Activated CD8-positive, alpha-beta T cell treated with anti-CD3 and anti-CD28 coated beads for 36 hours (primary cell): Measurements from ENCODE around the gene USP4. TPM values are rescaled to one million over a fixed set of nuclear protein-coding genes. Genes with fewer than 3 reads are reported as not detected.

Source experiments
- ATAC-seq: fragments of 200-7000 bp; cut with Tn5 transposase; one replicate; pipeline ENCODE4 v1.10.0; 2021; ENCODE audit warnings: mild to moderate bottlenecking, moderate library complexity
- CTCF ChIA-PET: fragments of 350-600 bp; sonication (Branson Sonifier 250); formaldehyde crosslinking; loops from one replicate; lab custom pipeline; 2021; ENCODE audit warnings: antibody characterized with exemption; lab: Charles Lee
- POLR2A ChIA-PET: fragments of 350-600 bp; sonication (Branson Sonifier 250); formaldehyde crosslinking; loops from one replicate; lab custom pipeline; 2021; ENCODE audit warnings: antibody characterized with exemption; lab: Charles Lee
- DNase-seq: peaks from one replicate; pipeline ENCODE4 v3.0.0-alpha.2; 2020
- H3K27ac Mint-ChIP-seq: one replicate; pipeline ENCODE4 v1.8.0; 2021; ENCODE audit warnings: mild to moderate bottlenecking, mixed read lengths
- H3K27me3 Mint-ChIP-seq: one replicate; pipeline ENCODE4 v1.8.0; 2021; ENCODE audit warnings: mixed read lengths
- H3K36me3 Mint-ChIP-seq: one replicate; pipeline ENCODE4 v1.8.0; 2021; ENCODE audit warnings: low read depth, mixed read lengths
- H3K4me1 Mint-ChIP-seq: one replicate; pipeline ENCODE4 v1.8.0; 2021; ENCODE audit warnings: low read depth, mixed read lengths
- H3K4me3 Mint-ChIP-seq: one replicate; pipeline ENCODE4 v1.8.0; 2021; ENCODE audit warnings: mild to moderate bottlenecking, moderate library complexity, mixed read lengths
- H3K9me3 Mint-ChIP-seq: one replicate; pipeline ENCODE4 v1.8.0; 2021; ENCODE audit warnings: mixed read lengths
- CTCF ChIP-seq: fragments of 200-600 bp; IDR thresholded peaks from one replicate; pipeline ENCODE4 v1.8.0; 2022; ENCODE audit warnings: antibody characterized with exemption, mild to moderate bottlenecking
- intact Hi-C: fragments of 100-400 bp; cut with micrococcal nuclease; formaldehyde crosslinking; loops from one replicate; pipeline ENCODE4 v1.10.0; 2022
- total RNA-seq, 2 experiments: library from RNA; stranded (reverse); gene quantifications; one replicate each; pipeline ENCODE4 v1.2.3, GENCODE V29; 2021

The USP4 gene
- total RNA-seq, 2 experiments from 2014 or later: 62.4 to 67.8 TPM

- Mint-ChIP-seq H3K4me3 (no peak overlapping the region), H3K4me1 (peaks cover 32% of the 10 kb centered on the region), H3K27me3 (no peaks in the 10 kb centered on the region), H3K27ac (no peak overlapping the region), H3K9me3 (no peaks in the 10 kb centered on the region), H3K36me3 (peaks cover 4% of the 10 kb centered on the region)
- no peak for ATAC-seq
- no peak for DNase-seq
- CTCF ChIA-PET: interaction anchor here (0.6 to 0.8 kb wide), 2 partner anchors 13 to 386 kb away, joined by 3 read pairs; no protein-coding TSS in a partner anchor
- no peak for TF ChIP-seq CTCF
- POLR2A ChIA-PET: interaction anchor here (1.6 kb wide), 1 partner anchor 9 kb away, joined by 3 read pairs; no protein-coding TSS in a partner anchor
- intact Hi-C loops: no loop called here
These were observed 3.3 kb upstream of the USP4 start for GRCh38 chr3:49343163-49343562.

GRCh38 chr3:49341996-49342395 lies 2.1 kb upstream of the USP4 start:
- Mint-ChIP-seq H3K27me3 (no peaks in the 10 kb centered on the region), H3K27ac (peak overlapping the region; percentile 96), H3K4me3 (peak overlapping the region; percentile 10), H3K9me3 (no peaks in the 10 kb centered on the region), H3K36me3 (peaks cover 7% of the 10 kb centered on the region), H3K4me1 (peaks cover 35% of the 10 kb centered on the region)
- CTCF ChIA-PET: interaction anchor here (0.8 kb wide), 1 partner anchor 107 kb away, joined by 6 read pairs; no protein-coding TSS in a partner anchor
- DNase-seq: peak; percentile 26
- POLR2A ChIA-PET: interaction anchor here (0.9 to 1.0 kb wide), 2 partner anchors 30 to 87 kb away, joined by 3 read pairs; no protein-coding TSS in a partner anchor
- intact Hi-C loops: no loop called here
- no peak for TF ChIP-seq CTCF
- ATAC-seq: no peak

GRCh38 chr3:49339581-49339940 lies 292 bp downstream of the USP4 start:
- H3K36me3 Mint-ChIP-seq: peaks cover 17% of the 10 kb centered on the region
- ChIA-PET POLR2A (interaction anchor here (0.6 to 3.1 kb wide), 30 partner anchors 11 to 832 kb away, joined by 3 to 37 read pairs (median 4); partner anchors contain the start of genes C3orf62, DAG1, GPX1 and NICN1), CTCF (interaction anchor here (0.9 to 3.0 kb wide), 20 partner anchors 10 to 169 kb away, joined by 3 to 31 read pairs (median 6); partner anchors contain the start of genes DAG1, GPX1, KLHDC8B and RHOA)
- DNase-seq (no peak), ATAC-seq (peak; percentile 2)
- H3K9me3 Mint-ChIP-seq: no peaks in the 10 kb centered on the region
- H3K27me3 Mint-ChIP-seq: no peaks in the 10 kb centered on the region
- intact Hi-C loops: no loop called here
- peak overlapping the region; percentile 97 for H3K4me3 Mint-ChIP-seq
- H3K27ac Mint-ChIP-seq: peak overlapping the region; percentile 96
- TF ChIP-seq CTCF: no peak
- H3K4me1 Mint-ChIP-seq: peaks cover 39% of the 10 kb centered on the region

GRCh38 chr3:49333916-49334633 lies 5.8 kb downstream of the USP4 start:
- POLR2A ChIA-PET: interaction anchor here (0.6 kb wide), 1 partner anchor 793 kb away, joined by 3 read pairs; no protein-coding TSS in a partner anchor
- Mint-ChIP-seq H3K27me3 (no peaks in the 10 kb centered on the region), H3K9me3 (no peaks in the 10 kb centered on the region), H3K4me1 (peaks cover 31% of the 10 kb centered on the region), H3K4me3 (no peak overlapping the region), H3K36me3 (peaks cover 43% of the 10 kb centered on the region), H3K27ac (peak overlapping the region; percentile 82)
- ATAC-seq: no peak
- CTCF ChIA-PET: interaction anchor here (1.2 to 3.2 kb wide), 3 partner anchors 10 to 115 kb away, joined by 5 to 19 read pairs (median 11); no protein-coding TSS in a partner anchor
- no peak for DNase-seq
- intact Hi-C loops: no loop called here
- no peak for TF ChIP-seq CTCF
